ENCODE results near the gene RAD1. TPM values are rescaled to one million over a fixed set of nuclear protein-coding genes. Genes with fewer than 3 reads are reported as not detected.
A peak's percentile ranks its signal among the peaks of the same experiment; 100 is the strongest.

Gene RAD1
- total and polyA plus RNA-seq, 12 donors = 10.5 to 42.2 (median 24.5) TPM

GRCh38 chr5:34916518-34916917, 1.2 kb upstream of the RAD1 start:
- 18 to 38% (median 25%) methylated on average over 6 of the region's 6 CpGs for WGBS, 4 donors
- Histone ChIP-seq H3K4me3 (peak overlapping the region in 2 of 4 donors; percentile 95 to 98), H3K27ac (peak overlapping the region in 1 of 5 donors; percentile 93), H3K4me1 (replicated peaks in 1 of 2) (peaks cover 22 to 35% of the 10 kb centered on the region in 2 donors), H3K9me3 (replicated peaks in 1 of 3) (no peaks in the 10 kb centered on the region), H3K27me3 (no peaks in the 10 kb centered on the region), H3K36me3 (replicated peaks in 1 of 2) (peaks cover 0 to 23% of the 10 kb centered on the region in 2 donors)
- TF ChIP-seq POLR2A (IDR thresholded peaks at IDR 0.05) (no peak), CTCF (IDR thresholded peaks at IDR 0.05) (no peak)
- DNase-seq = no peak
- intact Hi-C loops (cut with DNase I) = no loop called here

- Histone ChIP-seq H3K4me1 (replicated peaks in 1 of 2) (peaks cover 22 to 35% of the 10 kb centered on the region in 2 donors), H3K4me3 (peak overlapping the region; percentile 2 to 98 (median 87)), H3K36me3 (replicated peaks in 1 of 2) (peaks cover 0 to 23% of the 10 kb centered on the region in 2 donors), H3K27me3 (no peaks in the 10 kb centered on the region), H3K9me3 (replicated peaks in 1 of 3) (no peaks in the 10 kb centered on the region), H3K27ac (peak overlapping the region in 4 of 5 donors; percentile 86 to 96 (median 92))
- 0% methylated on average over 17 to 20 of the region's 20 CpGs for WGBS, 4 donors
- intact Hi-C loops (cut with DNase I) = no loop called here
- peak in 1 of 7 donors; percentile 30 for DNase-seq
- TF ChIP-seq POLR2A (IDR thresholded peaks at IDR 0.05) (no peak), CTCF (IDR thresholded peaks at IDR 0.05) (no peak)
These were observed 520 bp upstream of the RAD1 start for GRCh38 chr5:34915856-34916192.

GRCh38 chr5:34914671-34915138, 599 bp downstream of the RAD1 start:
- peak overlapping the region; percentile 74 to 96 (median 92) for H3K27ac ChIP-seq
- 1 to 4% (median 2%) methylated on average over 16 to 20 of the region's 20 CpGs for WGBS, 4 donors
- H3K4me1 ChIP-seq (replicated peaks in 1 of 2) = peaks cover 22 to 35% of the 10 kb centered on the region in 2 donors
- no peaks in the 10 kb centered on the region for H3K9me3 ChIP-seq (replicated peaks in 1 of 3)
- intact Hi-C loops (cut with DNase I) = no loop called here
- DNase-seq = peak; percentile 52 to 80 (median 68)
- peaks cover 0 to 25% of the 10 kb centered on the region in 2 donors for H3K36me3 ChIP-seq (replicated peaks in 1 of 2)
- H3K4me3 ChIP-seq = peak overlapping the region; percentile 1 to 98 (median 85)
- peak in 1 of 6 experiments; percentile 3 for TF ChIP-seq CTCF (IDR thresholded peaks at IDR 0.05)
- TF ChIP-seq POLR2A (IDR thresholded peaks at IDR 0.05) = peak; percentile 21 to 38
- H3K27me3 ChIP-seq = no peaks in the 10 kb centered on the region

- Histone ChIP-seq H3K27ac (peak overlapping the region in 1 of 5 donors; percentile 92), H3K9me3 (replicated peaks in 1 of 3) (no peaks in the 10 kb centered on the region), H3K36me3 (replicated peaks in 1 of 2) (peaks cover 0 to 36% of the 10 kb centered on the region in 2 donors), H3K27me3 (no peaks in the 10 kb centered on the region), H3K4me3 (no peak overlapping the region), H3K4me1 (replicated peaks in 1 of 2) (peaks cover 22 to 35% of the 10 kb centered on the region in 2 donors)
- no peak for DNase-seq
- intact Hi-C loops (cut with DNase I) = no loop called here
- 67 to 78% (median 76%) methylated on average over 2 of the region's 2 CpGs for WGBS, 4 donors
- no peak for TF ChIP-seq CTCF (IDR thresholded peaks at IDR 0.05)
- no peak for TF ChIP-seq POLR2A (IDR thresholded peaks at IDR 0.05)
These were observed 2.2 kb downstream of the RAD1 start for GRCh38 chr5:34913072-34913471.

Data from adrenal gland (tissue), 12 donors.